Loucy (cell line): ENCODE measurements around the gene CACNA1H.

Experiments used
- H2AFZ ChIP-seq: fragments of 200-600 bp; sonication (generic); 2 replicates; pipeline ENCODE4 v1.6.0; 2016; ENCODE audit warnings: antibody characterized with exemption, mild to moderate bottlenecking, low read length, moderate library complexity
- H3F3A ChIP-seq: fragments of 200-600 bp; 2 replicates; pipeline ENCODE4 v1.6.0; 2016; ENCODE audit warnings: antibody characterized with exemption, low read depth, mild to moderate bottlenecking
- H3K27me3 ChIP-seq: fragments of 200-600 bp; sonication (generic); 2 replicates; pipeline ENCODE4 v1.6.1; 2014; ENCODE audit warnings: low read length, mild to moderate bottlenecking; ENCODE audit not compliant: insufficient read depth, poor library complexity, severe bottlenecking
- H3K36me3 ChIP-seq: fragments of 200-600 bp; sonication (generic); 2 replicates; pipeline ENCODE4 v1.6.1; 2016; ENCODE audit warnings: low read length; ENCODE audit not compliant: insufficient read depth
- H3K4me1 ChIP-seq: fragments of 200-600 bp; sonication (generic); 2 replicates; pipeline ENCODE4 v1.5.1; 2014; ENCODE audit warnings: low read length, mild to moderate bottlenecking; ENCODE audit not compliant: insufficient read depth, poor library complexity, severe bottlenecking
- H3K4me2 ChIP-seq: fragments of 200-600 bp; sonication (generic); 2 replicates; pipeline ENCODE4 v1.6.0; 2014; ENCODE audit warnings: antibody characterized with exemption, low read length, low read depth, mild to moderate bottlenecking; ENCODE audit not compliant: poor library complexity, severe bottlenecking
- H3K4me3 ChIP-seq: fragments of 200-600 bp; sonication (generic); 2 replicates; pipeline ENCODE4 v1.5.1; 2014; ENCODE audit warnings: low read length, mild to moderate bottlenecking, mixed read lengths; ENCODE audit not compliant: poor library complexity, severe bottlenecking
- H3K79me2 ChIP-seq: fragments of 200-600 bp; sonication (generic); 2 replicates; pipeline ENCODE4 v1.6.1; 2014; ENCODE audit warnings: low read length; ENCODE audit not compliant: insufficient read depth
- H3K9ac ChIP-seq: fragments of 200-600 bp; sonication (generic); 2 replicates; pipeline ENCODE4 v1.6.0; 2014; ENCODE audit warnings: mild to moderate bottlenecking, low read depth, low read length, moderate library complexity; ENCODE audit not compliant: poor library complexity, severe bottlenecking
- H3K9me2 ChIP-seq: fragments of 200-600 bp; sonication (generic); replicated peaks from 2 replicates; pipeline ENCODE4 v1.6.1; 2016; ENCODE audit warnings: low read depth, low read length, mixed read lengths
- H3K9me3 ChIP-seq: fragments of 200-600 bp; sonication (generic); 2 replicates; pipeline ENCODE4 v1.6.1; 2014; ENCODE audit warnings: mild to moderate bottlenecking, antibody characterized with exemption, low read length, low read depth; ENCODE audit not compliant: insufficient read depth
- H4K20me1 ChIP-seq: fragments of 200-600 bp; sonication (generic); 2 replicates; pipeline ENCODE4 v1.6.0; 2014; ENCODE audit warnings: antibody characterized with exemption, low read length, mild to moderate bottlenecking; ENCODE audit not compliant: insufficient read depth, poor library complexity, severe bottlenecking
- CTCF ChIP-seq: fragments of 200-600 bp; sonication (generic); conservative IDR thresholded peaks from 2 replicates; pipeline ENCODE4 v1.5.1; 2014; ENCODE audit warnings: mild to moderate bottlenecking, antibody characterized with exemption, low read length
- EZH2phosphoT487 ChIP-seq: fragments of 200-600 bp; IDR thresholded peaks from 2 replicates; pipeline ENCODE4 v1.6.1; 2018; ENCODE audit warnings: antibody characterized with exemption, mild to moderate bottlenecking, moderate library complexity, borderline replicate concordance

The CACNA1H gene

DNA sequence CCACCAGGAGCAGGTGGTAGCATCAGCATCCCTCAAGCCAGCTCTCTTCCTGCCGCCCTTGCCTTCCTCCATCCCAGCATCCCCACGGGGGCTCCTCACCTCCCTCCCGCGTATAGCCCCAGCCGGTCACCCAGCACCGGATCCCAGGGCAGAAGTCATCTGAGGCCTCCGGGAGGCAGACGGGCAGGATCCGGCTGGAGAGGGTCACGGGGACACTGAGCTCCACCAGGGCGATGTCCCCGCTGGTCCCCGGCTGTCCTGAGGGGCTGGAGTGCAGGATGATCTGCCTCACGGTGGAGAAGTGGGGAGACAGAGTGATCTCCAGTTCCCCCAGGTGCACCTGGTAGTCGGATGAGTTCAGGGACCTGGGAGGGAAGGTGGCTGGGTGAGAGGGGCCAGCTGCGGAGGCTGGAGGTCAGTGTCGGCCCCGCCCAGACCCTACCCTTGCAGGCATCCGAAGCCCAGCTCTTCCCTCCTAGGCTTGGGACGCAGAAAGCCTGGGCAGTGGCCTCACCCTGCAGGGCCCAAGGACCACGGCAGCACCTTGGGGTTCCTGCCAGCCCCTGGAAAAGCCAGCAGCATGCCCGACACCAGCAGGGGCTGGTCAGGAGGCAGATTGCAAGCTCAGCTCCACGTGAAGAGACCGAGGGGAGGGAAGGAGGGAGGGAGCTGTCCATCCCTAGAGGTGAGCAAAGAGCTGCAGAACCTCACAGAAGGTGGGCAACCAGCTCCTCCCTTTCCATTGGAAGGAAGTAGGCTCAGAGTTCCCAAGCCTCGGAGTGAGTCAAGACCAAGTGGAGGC, 69.8 kb downstream of the CACNA1H start:
- H3K4me3 ChIP-seq: no peak overlapping the region
- H3F3A ChIP-seq: no peaks in the 10 kb centered on the region
- no peak overlapping the region for H3K4me2 ChIP-seq
- H3K36me3 ChIP-seq: no peaks in the 10 kb centered on the region
- H3K9ac ChIP-seq: no peak overlapping the region
- no peaks in the 10 kb centered on the region for H3K9me2 ChIP-seq
- no peaks in the 10 kb centered on the region for H3K27me3 ChIP-seq
- H3K9me3 ChIP-seq: no peaks in the 10 kb centered on the region
- H3K79me2 ChIP-seq: no peaks in the 10 kb centered on the region
- TF ChIP-seq EZH2phosphoT487: no peak
- TF ChIP-seq CTCF: no peak
- no peak overlapping the region for H2AFZ ChIP-seq
- no peaks in the 10 kb centered on the region for H3K4me1 ChIP-seq
- no peaks in the 10 kb centered on the region for H4K20me1 ChIP-seq

GRCh38 chr16:1223355-1224214, 70.7 kb downstream of the CACNA1H start:
- H3K9me2 ChIP-seq: no peaks in the 10 kb centered on the region
- no peaks in the 10 kb centered on the region for H3K4me1 ChIP-seq
- no peaks in the 10 kb centered on the region for H3K36me3 ChIP-seq
- H2AFZ ChIP-seq: no peak overlapping the region
- no peak overlapping the region for H3K4me3 ChIP-seq
- no peak for TF ChIP-seq EZH2phosphoT487
- no peak for TF ChIP-seq CTCF
- H4K20me1 ChIP-seq: no peaks in the 10 kb centered on the region
- no peak overlapping the region for H3K9ac ChIP-seq
- H3K9me3 ChIP-seq: no peaks in the 10 kb centered on the region
- no peak overlapping the region for H3K4me2 ChIP-seq
- H3K27me3 ChIP-seq: no peaks in the 10 kb centered on the region
- H3K79me2 ChIP-seq: no peaks in the 10 kb centered on the region
- H3F3A ChIP-seq: no peaks in the 10 kb centered on the region

- Histone ChIP-seq H4K20me1 (no peaks in the 10 kb centered on the region), H3K36me3 (no peaks in the 10 kb centered on the region), H3K9me3 (no peaks in the 10 kb centered on the region), H3K4me1 (no peaks in the 10 kb centered on the region), H3K4me2 (no peak overlapping the region), H3K4me3 (no peak overlapping the region), H3F3A (no peaks in the 10 kb centered on the region), H2AFZ (no peak overlapping the region), H3K79me2 (no peaks in the 10 kb centered on the region), H3K9ac (no peak overlapping the region), H3K9me2 (no peaks in the 10 kb centered on the region), H3K27me3 (no peaks in the 10 kb centered on the region)
- no peak for TF ChIP-seq EZH2phosphoT487
- TF ChIP-seq CTCF: no peak
These were observed 71.7 kb downstream of the CACNA1H start for GRCh38 chr16:1224558-1224957.
